ENCODE data around the gene ITPKB.

Gene ITPKB

DNA sequence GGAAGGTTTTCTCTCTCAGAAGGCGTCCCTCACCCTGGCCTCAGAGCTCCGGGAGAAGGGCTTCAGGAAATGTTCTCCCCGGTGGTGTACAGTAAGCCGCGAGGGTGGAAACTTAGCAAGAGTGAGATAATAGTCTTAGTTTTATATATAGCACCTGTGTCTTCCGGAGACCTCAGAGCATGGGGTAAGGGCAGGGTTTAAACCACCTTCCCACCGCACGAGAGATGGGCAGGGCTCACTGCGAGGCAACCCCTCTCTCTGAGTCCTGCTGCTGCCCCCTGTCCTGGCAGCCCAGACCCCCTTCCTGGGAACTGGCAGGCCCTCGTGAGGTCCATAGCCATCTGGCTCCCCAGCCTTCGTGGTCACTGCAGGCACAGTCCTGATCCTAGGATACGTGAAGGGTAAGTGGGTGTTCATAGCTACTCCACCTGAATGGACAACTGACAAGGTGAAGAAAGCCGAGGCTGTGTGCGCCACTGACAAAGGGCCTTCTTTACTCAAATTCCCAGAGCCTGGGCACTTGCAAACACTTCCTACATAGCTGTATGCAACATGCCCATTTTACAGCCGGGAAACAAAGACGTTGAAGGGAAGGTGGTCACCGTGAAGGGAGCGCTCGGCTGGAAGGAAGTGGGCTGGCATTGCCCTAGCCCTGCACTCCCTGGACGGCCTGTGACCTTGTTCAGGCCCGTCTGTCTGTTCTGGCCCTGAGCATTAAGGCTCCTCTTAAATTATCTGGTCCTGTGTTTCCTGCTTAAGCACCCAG, 26.9 kb downstream of the ITPKB start:
- Histone ChIP-seq H3K9me3 (ENCODE audit: severe bottlenecking) (no peaks in the 10 kb centered on the region), H3K4me3 (ENCODE audit: low read depth, low read length) (no peak overlapping the region), H3K36me3 (no peaks in the 10 kb centered on the region), H3K27ac (no peak overlapping the region), H3K27me3 (ENCODE audit: insufficient read depth, low read depth, severe bottlenecking) (no peaks in the 10 kb centered on the region)
- TF ChIP-seq CTCF (IDR thresholded peaks at IDR 0.05; ENCODE audit: low read depth, low read length), result no peak
- no peak for DNase-seq

GRCh38 chr1:226710501-226710900, 28.6 kb downstream of the ITPKB start:
- no peak for TF ChIP-seq CTCF (IDR thresholded peaks at IDR 0.05; ENCODE audit: low read depth, low read length)
- H3K4me3 ChIP-seq (ENCODE audit: low read depth, low read length), result no peak overlapping the region
- no peak overlapping the region for H3K27ac ChIP-seq

DNA sequence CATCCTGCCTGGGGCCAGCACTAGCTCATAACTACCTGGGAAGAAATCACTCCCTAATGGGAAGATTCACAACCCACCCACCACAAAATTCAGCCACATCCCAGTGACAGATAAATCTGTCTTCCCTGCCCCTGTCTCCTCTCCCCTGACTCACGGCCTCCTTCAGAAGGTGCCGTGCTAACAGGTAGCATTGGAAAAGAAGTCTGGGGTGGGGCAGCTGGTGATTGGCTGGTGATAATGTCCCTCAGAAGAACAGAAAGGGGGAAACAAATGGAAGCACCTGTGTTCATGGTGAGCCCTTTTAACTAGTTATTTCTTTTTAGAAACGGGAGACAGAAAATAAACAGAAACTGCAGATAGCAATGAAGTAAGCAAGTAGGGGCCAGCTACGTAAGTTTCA, 29.1 kb downstream of the ITPKB start:
- DNase-seq, result no peak
- no peaks in the 10 kb centered on the region for H3K27me3 ChIP-seq (ENCODE audit: insufficient read depth, low read depth, severe bottlenecking)
- no peak overlapping the region for H3K4me3 ChIP-seq (ENCODE audit: low read depth, low read length)
- TF ChIP-seq CTCF (IDR thresholded peaks at IDR 0.05; ENCODE audit: low read depth, low read length), result no peak
- H3K36me3 ChIP-seq, result no peaks in the 10 kb centered on the region
- H3K27ac ChIP-seq, result no peak overlapping the region
- H3K9me3 ChIP-seq (ENCODE audit: severe bottlenecking), result no peaks in the 10 kb centered on the region

More at GRCh38 chr1:226710501-226710900, 28.6 kb downstream of the ITPKB start:
- Histone ChIP-seq H3K36me3 (no peaks in the 10 kb centered on the region), H3K27me3 (ENCODE audit: insufficient read depth, low read depth, severe bottlenecking) (no peaks in the 10 kb centered on the region), H3K9me3 (ENCODE audit: severe bottlenecking) (no peaks in the 10 kb centered on the region)
- no peak for DNase-seq

DNA sequence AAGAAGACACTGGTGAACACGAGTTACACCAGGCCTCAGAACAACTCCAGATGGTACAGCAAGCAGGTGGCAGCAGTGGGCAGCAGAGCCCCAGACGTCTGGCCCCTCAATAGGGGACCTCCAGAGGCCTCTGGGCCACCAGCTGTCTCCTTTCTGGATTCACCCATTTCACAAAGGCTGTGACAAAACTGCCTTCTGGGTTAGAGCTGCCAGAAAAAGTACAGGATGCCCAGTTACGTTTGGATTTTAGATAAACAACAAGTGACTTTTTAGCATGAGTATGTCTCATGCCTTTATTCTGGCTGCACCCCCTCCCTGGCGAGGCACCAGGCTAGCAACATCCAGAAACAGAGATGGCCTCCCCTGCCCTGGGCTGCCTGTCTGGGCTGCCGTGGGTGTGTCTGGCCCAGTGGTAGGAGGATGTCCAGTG, 30.1 kb downstream of the ITPKB start:
- Histone ChIP-seq H3K9me3 (ENCODE audit: severe bottlenecking) (no peaks in the 10 kb centered on the region), H3K36me3 (no peaks in the 10 kb centered on the region), H3K27me3 (ENCODE audit: insufficient read depth, low read depth, severe bottlenecking) (no peaks in the 10 kb centered on the region), H3K27ac (no peak overlapping the region), H3K4me3 (ENCODE audit: low read depth, low read length) (no peak overlapping the region)
- DNase-seq, result peak; percentile 24
- TF ChIP-seq CTCF (IDR thresholded peaks at IDR 0.05; ENCODE audit: low read depth, low read length), result no peak; the same call in 1 of the 2 replicates

DNA sequence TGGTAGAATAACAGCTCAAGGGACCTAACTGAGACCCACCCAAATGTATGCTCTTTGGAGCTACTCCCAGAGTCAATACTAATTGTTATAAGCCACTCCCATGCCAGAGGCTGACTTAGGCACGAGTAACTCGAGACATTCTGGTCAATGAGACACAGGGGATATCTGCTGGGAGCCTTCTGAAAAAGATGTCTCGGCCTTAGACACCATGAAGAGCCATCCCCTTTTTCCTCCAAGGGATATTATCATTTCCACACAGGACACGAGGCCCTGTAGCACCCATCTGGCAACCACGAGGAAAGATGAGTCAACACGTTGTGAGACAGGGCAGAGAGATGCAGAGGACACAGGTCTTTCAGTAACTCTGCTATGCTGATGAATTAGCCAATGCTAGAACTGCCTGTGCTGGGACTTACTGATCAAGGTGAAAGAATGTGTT, 30.7 kb downstream of the ITPKB start:
- TF ChIP-seq CTCF (IDR thresholded peaks at IDR 0.05; ENCODE audit: low read depth, low read length), result no peak
- Histone ChIP-seq H3K27ac (no peak overlapping the region), H3K27me3 (ENCODE audit: insufficient read depth, low read depth, severe bottlenecking) (no peaks in the 10 kb centered on the region), H3K4me3 (ENCODE audit: low read depth, low read length) (no peak overlapping the region), H3K9me3 (ENCODE audit: severe bottlenecking) (no peaks in the 10 kb centered on the region), H3K36me3 (no peaks in the 10 kb centered on the region)
- DNase-seq, result no peak

DNA sequence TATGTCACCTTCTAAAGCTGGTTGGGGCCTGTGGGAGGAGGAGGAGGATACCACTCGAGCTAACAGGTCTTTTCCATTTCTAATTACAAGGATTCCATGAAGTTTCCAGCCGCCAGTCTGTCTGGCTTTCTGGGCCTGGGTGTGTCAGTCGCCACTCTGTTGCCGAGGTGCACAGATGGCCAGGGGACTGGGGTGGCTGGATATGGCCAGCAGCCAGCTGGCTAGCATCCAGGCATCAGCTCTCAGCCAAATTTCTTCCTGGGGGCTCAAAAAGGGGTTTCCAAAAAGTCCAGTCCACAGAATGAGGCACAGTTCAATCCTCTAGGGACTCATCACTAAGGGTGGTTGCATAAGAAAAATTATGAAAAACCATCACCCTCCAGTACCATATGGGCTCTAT, 32.4 kb downstream of the ITPKB start:
- Histone ChIP-seq H3K36me3 (no peaks in the 10 kb centered on the region), H3K27ac (peak overlapping the region; percentile 42), H3K9me3 (ENCODE audit: severe bottlenecking) (no peaks in the 10 kb centered on the region), H3K4me3 (ENCODE audit: low read depth, low read length) (no peak overlapping the region), H3K27me3 (ENCODE audit: insufficient read depth, low read depth, severe bottlenecking) (no peaks in the 10 kb centered on the region)
- peak; percentile 55 for DNase-seq
- no peak for TF ChIP-seq CTCF (IDR thresholded peaks at IDR 0.05; ENCODE audit: low read depth, low read length)

Measured in WERI-Rb-1 (cell line).